Panc1 (cell line): ENCODE results near the gene PF4V1. TPM values are rescaled to one million over a fixed set of nuclear protein-coding genes. Genes with fewer than 3 reads are reported as not detected.

Source experiments
- ATAC-seq: fragments of 200-7000 bp; cut with Tn5 transposase; 2 replicates; pipeline ENCODE4 v1.9.1; 2020; ENCODE audit warnings: mild to moderate bottlenecking, moderate library complexity
- BruUV-seq: library from RNA; stranded (reverse); fragments of 400-500 nt; replicated peaks from 2 replicates; lab custom pipeline; 2021; lab: Mats Ljungman, UMichigan
- CTCF ChIA-PET: fragments of 300-600 bp; sonication (Branson Sonifier 250); formaldehyde crosslinking; loops from one replicate; lab custom pipeline; 2022; ENCODE audit warnings: antibody characterized with exemption; lab: Charles Lee
- POLR2A ChIA-PET: fragments of 300-600 bp; sonication (Branson Sonifier 250); formaldehyde crosslinking; loops from one replicate; lab custom pipeline; 2022; ENCODE audit warnings: antibody characterized with exemption; lab: Charles Lee
- DNase-seq: peaks from one replicate; pipeline ENCODE4 v3.0.0-alpha.2; 2010; ENCODE audit warnings: low read depth, low spot score
- H3K27ac ChIP-seq: 2 replicates; pipeline ENCODE4 v1.5.1; 2011; ENCODE audit warnings: mild to moderate bottlenecking, low read length, inconsistent platforms
- H3K27me3 ChIP-seq: fragments of 200-500 bp; sonication (Bioruptor generic); 2 replicates; pipeline ENCODE4 v1.6.0; 2014; ENCODE audit warnings: low read length, inconsistent platforms; ENCODE audit not compliant: control insufficient read depth, insufficient read depth
- H3K36me3 ChIP-seq: fragments of 200-500 bp; sonication (Bioruptor generic); 2 replicates; pipeline ENCODE4 v1.5.1; 2014; ENCODE audit warnings: inconsistent platforms, mild to moderate bottlenecking, low read length, moderate library complexity; ENCODE audit not compliant: control insufficient read depth, insufficient read depth
- H3K4me1 ChIP-seq: 2 replicates; pipeline ENCODE4 v1.5.1; 2011; ENCODE audit warnings: inconsistent platforms, mild to moderate bottlenecking, low read length, moderate library complexity; ENCODE audit not compliant: control insufficient read depth, insufficient read depth
- H3K4me3 ChIP-seq, 2 experiments: 2 replicates each; pipeline ENCODE4 v1.5.1; 2011 to 2012; ENCODE audit warnings: low read depth in 2 of 2, low read length in 2 of 2, mild to moderate bottlenecking in 2 of 2, inconsistent platforms in 1 of 2, moderate library complexity in 1 of 2
- H3K9me3 ChIP-seq: fragments of 200-500 bp; sonication (Bioruptor generic); 2 replicates; pipeline ENCODE4 v1.5.1; 2014; ENCODE audit warnings: low read depth, mild to moderate bottlenecking, inconsistent platforms, low read length, moderate library complexity; ENCODE audit not compliant: control insufficient read depth, insufficient read depth
- CTCF ChIP-seq: fragments of 450-650 bp; IDR thresholded peaks from 2 replicates; pipeline ENCODE4 v1.5.1; 2017; ENCODE audit warnings: mild to moderate bottlenecking
- POLR2AphosphoS5 ChIP-seq: IDR thresholded peaks from 2 replicates; pipeline ENCODE4 v1.6.1; 2012; ENCODE audit warnings: mild to moderate bottlenecking, low read depth, low read length, moderate library complexity
- REST ChIP-seq, 2 experiments: IDR thresholded peaks; 2 replicates each; pipeline ENCODE4 v1.6.1; 2011 to 2012; ENCODE audit warnings: low read depth in 2 of 2, control low read depth in 1 of 2, low read length in 1 of 2, mild to moderate bottlenecking in 1 of 2, moderate library complexity in 1 of 2; ENCODE audit not compliant: insufficient read depth in 1 of 2
- SIN3A ChIP-seq: IDR thresholded peaks from 2 replicates; pipeline ENCODE4 v1.6.1; 2012; ENCODE audit warnings: low read depth, mild to moderate bottlenecking, low read length, moderate library complexity, borderline replicate concordance; ENCODE audit not compliant: insufficient read depth
- TCF7L2 ChIP-seq: IDR thresholded peaks from 2 replicates; pipeline ENCODE4 v1.6.1; 2011; ENCODE audit warnings: mild to moderate bottlenecking, low read depth, low read length, inconsistent platforms
- in situ Hi-C: cut with HindIII; loops from 2 replicates; pipeline ENCODE4 v1.10.0; 2016; ENCODE audit warnings: low sequenced_read_pairs, low pct_unique_long_range_greater_than_20kb
- intact Hi-C: fragments of 100-400 bp; cut with micrococcal nuclease; formaldehyde crosslinking; loops from one replicate; pipeline ENCODE4 v1.10.0; 2022; ENCODE audit not compliant: unreplicated experiment
- total RNA-seq: library from RNA; stranded (reverse); gene quantifications from one replicate; pipeline ENCODE4 v1.2.1, GENCODE V29; 2021; ENCODE audit not compliant: unreplicated experiment

Gene PF4V1
- total RNA-seq, 1 experiment from 2014 or later: 0.51 TPM

- ChIA-PET CTCF (no interaction called here), POLR2A (no interaction called here)
- no peak for ATAC-seq
Observed at GRCh38 chr4:73891326-73891725, 38.2 kb downstream of the PF4V1 start.

GRCh38 chr4:73891739-73892405, 38.8 kb downstream of the PF4V1 start:
- no peak overlapping the region for H3K27ac ChIP-seq
- in situ Hi-C loops (no loop called here), intact Hi-C loops (no loop called here)
- ChIA-PET CTCF (no interaction called here), POLR2A (no interaction called here)
- no peak overlapping the region for H3K4me3 ChIP-seq
- no peak for ATAC-seq
- no peak for DNase-seq
- no peaks in the 10 kb centered on the region for H3K27me3 ChIP-seq
- H3K4me1 ChIP-seq: no peaks in the 10 kb centered on the region
- H3K9me3 ChIP-seq: no peaks in the 10 kb centered on the region
- no TSS peak for BruUV-seq
- TF ChIP-seq POLR2AphosphoS5 (no peak), TCF7L2 (no peak), REST (IDR thresholded peaks at IDR 0.05; ENCODE audit: insufficient read depth in 1 of 2, low read depth in 2 of 2, low read length in 1 of 2) (no peak), SIN3A (no peak), CTCF (no peak)
- H3K36me3 ChIP-seq: no peaks in the 10 kb centered on the region

More at GRCh38 chr4:73891326-73891725, 38.2 kb downstream of the PF4V1 start:
- intact Hi-C loops: no loop called here
- in situ Hi-C loops: no loop called here
- no peaks in the 10 kb centered on the region for H3K9me3 ChIP-seq
- no peak overlapping the region for H3K27ac ChIP-seq
- no peak overlapping the region for H3K4me3 ChIP-seq
- H3K4me1 ChIP-seq: no peaks in the 10 kb centered on the region
- no peaks in the 10 kb centered on the region for H3K36me3 ChIP-seq
- H3K27me3 ChIP-seq: no peaks in the 10 kb centered on the region
- BruUV-seq: no TSS peak
- TF ChIP-seq TCF7L2: no peak
- DNase-seq: no peak

- Histone ChIP-seq H3K9me3 (no peaks in the 10 kb centered on the region), H3K27ac (no peak overlapping the region), H3K36me3 (no peaks in the 10 kb centered on the region), H3K4me3 (no peak overlapping the region), H3K27me3 (no peaks in the 10 kb centered on the region), H3K4me1 (no peaks in the 10 kb centered on the region)
- intact Hi-C loops (no loop called here), in situ Hi-C loops (no loop called here)
- ChIA-PET CTCF (no interaction called here), POLR2A (no interaction called here)
- BruUV-seq: no TSS peak
- DNase-seq: no peak
- ATAC-seq: no peak
- TF ChIP-seq POLR2AphosphoS5 (no peak), SIN3A (no peak), REST (IDR thresholded peaks at IDR 0.05; ENCODE audit: insufficient read depth in 1 of 2, low read depth in 2 of 2, low read length in 1 of 2) (no peak), TCF7L2 (no peak), CTCF (no peak)
Observed at GRCh38 chr4:73892966-73893365, 39.9 kb downstream of the PF4V1 start.
